ENCODE data around the gene ZNF66.
"Not testable (repeated sequence)": the region's sequence is repeated elsewhere in the genome, so short reads cannot be mapped to it uniquely, and the experiment has no call there.

Gene ZNF66

DNA sequence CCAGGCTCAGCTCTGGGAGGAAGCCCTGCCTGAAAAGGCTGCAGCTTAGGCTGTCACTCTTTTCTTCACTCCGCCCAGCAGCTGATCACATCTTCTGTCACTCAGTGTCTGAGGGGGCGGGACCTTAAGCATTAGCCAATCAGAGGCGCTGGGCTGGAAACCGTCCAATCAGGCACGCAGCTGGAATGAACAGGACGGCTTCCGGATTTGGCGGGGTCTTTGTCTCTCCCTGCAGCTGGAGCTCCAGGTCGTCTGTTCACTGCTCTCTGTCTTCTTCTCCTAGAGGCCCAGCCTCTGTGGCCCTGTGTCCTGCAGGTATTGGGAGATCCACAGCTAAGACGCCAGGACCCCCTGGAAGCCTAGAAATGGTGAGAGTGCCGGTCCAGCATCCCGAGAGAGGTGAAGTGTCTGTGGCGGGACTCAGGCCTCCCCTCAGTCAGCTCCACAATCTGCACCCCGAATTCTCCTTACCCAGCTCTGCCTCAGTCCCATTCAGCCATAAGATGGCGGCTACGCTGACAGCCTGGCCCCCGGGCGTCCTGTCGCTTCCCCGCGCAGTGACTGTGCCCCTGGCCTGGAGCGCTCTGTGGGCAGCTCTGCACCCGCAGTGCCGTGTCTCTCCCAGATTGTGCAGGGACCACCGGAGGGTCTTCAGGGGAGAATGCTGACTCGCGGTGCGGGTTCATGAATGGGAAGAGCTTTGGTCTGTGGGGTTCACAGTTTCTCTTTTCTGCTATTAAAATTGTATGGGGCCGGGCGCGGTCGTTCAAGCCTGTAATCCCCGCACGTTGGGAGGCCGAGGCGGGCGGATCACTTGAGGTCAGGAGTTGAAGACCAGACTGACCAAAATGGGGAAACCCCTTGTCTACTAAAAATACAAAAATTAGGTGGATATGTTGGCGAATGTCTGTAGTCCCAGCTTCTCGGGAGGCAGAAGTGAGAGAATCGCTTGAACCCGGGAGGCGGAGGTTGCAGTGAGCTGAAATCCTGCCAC, at the start of gene ZNF66:
ZNF66 (plus strand) TSS at position 222 of the 994 bp plus-strand sequence; CDS start at position 366, 144 bp downstream.
- TF ChIP-seq, protein P1, sequence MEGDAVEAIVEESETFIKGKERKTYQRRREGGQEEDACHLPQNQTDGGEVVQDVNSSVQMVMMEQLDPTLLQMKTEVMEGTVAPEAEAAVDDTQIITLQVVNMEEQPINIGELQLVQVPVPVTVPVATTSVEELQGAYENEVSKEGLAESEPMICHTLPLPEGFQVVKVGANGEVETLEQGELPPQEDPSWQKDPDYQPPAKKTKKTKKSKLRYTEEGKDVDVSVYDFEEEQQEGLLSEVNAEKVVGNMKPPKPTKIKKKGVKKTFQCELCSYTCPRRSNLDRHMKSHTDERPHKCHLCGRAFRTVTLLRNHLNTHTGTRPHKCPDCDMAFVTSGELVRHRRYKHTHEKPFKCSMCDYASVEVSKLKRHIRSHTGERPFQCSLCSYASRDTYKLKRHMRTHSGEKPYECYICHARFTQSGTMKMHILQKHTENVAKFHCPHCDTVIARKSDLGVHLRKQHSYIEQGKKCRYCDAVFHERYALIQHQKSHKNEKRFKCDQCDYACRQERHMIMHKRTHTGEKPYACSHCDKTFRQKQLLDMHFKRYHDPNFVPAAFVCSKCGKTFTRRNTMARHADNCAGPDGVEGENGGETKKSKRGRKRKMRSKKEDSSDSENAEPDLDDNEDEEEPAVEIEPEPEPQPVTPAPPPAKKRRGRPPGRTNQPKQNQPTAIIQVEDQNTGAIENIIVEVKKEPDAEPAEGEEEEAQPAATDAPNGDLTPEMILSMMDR (IDR thresholded peaks at IDR 0.05; ENCODE audit: insufficient read depth, low read depth, low read length, missing control alignments) = no peak
- H3K4me3 ChIP-seq (ENCODE audit: low read depth, low read length) = peak within 1 kb of the TSS; percentile 79
- peak; percentile 97 for DNase-seq (ENCODE audit: low read depth)

DNA sequence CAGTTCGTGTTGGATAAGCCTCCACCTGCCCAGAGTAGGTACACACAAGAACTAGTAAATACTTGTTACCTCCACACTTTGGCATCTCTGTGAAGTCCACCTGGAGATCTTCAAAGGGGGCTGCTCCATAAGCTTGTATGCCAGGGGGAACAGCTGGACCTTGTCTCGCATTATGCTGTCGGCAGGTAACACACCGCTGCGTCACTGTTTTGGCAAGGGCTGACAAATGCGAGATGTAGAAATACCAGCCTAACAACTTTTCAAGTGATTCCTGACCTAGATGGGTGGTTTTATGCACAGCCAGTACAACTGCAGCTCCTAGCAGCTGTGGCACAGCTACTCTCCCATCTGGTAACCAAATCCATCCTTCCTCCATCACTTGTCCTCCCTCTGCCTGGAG, 25.9 kb upstream of the ZNF66 start:
- DNase-seq (ENCODE audit: low read depth); H3K4me3 ChIP-seq (ENCODE audit: low read depth, low read length): not testable (repeated sequence)

DNA sequence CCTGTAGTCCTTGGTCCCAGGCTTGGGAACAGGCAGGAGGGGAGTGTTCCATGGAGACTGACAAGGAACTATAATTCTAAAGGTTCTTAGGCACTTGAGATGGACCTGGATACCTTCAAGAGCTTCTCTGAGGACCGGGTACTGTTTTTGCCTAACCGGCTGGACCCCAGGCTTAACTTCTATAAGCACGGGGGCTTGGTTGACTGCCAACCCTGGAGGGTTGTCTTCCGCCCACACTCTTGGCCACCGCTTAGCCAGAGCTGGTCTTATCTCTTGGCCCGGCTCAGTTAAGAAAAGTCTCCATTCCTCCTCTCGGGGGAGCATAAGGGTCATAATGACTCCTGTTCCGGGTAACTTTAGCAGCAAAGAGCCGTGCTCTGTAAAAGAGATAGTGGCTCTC, 23.8 kb upstream of the ZNF66 start:
- not testable (repeated sequence) for H3K4me3 ChIP-seq (ENCODE audit: low read depth, low read length); DNase-seq (ENCODE audit: low read depth)

DNA sequence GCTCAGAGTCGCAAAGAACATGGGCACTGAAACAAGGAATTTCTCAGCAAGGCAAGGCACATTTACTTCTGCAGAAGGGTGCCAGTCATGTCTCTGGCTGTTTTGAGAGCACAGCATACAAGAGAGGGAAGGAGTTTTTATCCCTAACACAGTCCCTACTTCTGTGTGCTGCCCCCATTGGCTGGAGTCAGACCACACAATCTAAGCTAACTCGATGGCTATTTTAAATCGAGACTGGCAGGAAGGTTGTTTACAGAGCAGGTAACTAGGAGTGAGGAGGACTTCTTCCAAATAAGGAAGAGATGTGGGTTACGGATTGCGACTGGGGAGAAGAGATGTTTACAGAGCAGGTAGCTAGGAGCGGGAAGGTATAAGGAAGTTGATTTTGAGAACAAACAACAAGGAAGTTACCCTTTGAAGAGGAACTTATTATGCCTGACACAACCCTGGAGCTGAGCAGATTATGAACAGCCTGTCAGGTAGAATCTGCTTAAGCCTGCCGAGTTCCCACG, 6.8 kb upstream of the ZNF66 start:
- not testable (repeated sequence) for DNase-seq (ENCODE audit: low read depth); H3K4me3 ChIP-seq (ENCODE audit: low read depth, low read length)

DNA sequence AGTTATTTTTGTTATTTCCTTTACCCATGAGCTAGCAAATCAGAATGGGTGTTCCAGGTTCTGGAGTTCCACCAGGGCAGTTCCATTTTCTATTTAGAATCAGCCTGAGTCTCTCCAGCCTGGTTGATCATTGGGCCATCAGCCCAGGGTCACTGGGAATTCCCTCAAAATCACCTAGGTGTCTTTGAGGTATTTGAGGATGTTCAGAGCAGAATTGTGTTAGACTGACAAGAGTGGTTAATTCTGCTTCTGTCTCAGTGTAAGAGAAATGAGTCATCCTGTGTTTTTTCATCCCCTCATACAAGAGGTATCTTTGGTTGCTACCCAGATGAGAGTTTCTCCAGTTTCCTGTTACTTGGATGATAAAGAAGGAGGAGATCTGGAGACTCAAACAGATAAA, 11.7 kb downstream of the ZNF66 start:
- H3K4me3 ChIP-seq (ENCODE audit: low read depth, low read length) = no peak overlapping the region
- TF ChIP-seq, protein P1 (IDR thresholded peaks at IDR 0.05; ENCODE audit: insufficient read depth, low read depth, low read length, missing control alignments) = no peak
- peak; percentile 42 for DNase-seq (ENCODE audit: low read depth)

DNA sequence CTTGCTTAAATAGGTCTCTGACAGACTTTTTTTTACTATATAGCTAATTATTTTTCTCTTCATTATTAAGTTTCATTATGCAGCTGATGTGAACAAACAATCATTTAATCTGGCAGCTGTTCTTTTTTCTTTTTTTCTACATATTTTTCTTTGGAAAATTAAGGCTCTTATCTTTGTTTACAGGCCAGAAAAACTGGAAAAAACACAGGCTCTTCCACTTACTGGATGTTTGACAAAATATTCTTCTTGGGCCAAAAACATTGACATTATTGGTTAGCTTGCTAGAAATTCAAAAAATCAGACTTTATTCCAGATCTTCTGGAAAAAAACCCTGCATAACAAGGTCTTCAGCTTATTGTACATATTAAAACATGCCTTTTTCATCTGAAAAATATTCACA, 15.7 kb downstream of the ZNF66 start:
- no peak for DNase-seq (ENCODE audit: low read depth)
- no peak overlapping the region for H3K4me3 ChIP-seq (ENCODE audit: low read depth, low read length)
- TF ChIP-seq, protein P1 (IDR thresholded peaks at IDR 0.05; ENCODE audit: insufficient read depth, low read depth, low read length, missing control alignments) = no peak

DNA sequence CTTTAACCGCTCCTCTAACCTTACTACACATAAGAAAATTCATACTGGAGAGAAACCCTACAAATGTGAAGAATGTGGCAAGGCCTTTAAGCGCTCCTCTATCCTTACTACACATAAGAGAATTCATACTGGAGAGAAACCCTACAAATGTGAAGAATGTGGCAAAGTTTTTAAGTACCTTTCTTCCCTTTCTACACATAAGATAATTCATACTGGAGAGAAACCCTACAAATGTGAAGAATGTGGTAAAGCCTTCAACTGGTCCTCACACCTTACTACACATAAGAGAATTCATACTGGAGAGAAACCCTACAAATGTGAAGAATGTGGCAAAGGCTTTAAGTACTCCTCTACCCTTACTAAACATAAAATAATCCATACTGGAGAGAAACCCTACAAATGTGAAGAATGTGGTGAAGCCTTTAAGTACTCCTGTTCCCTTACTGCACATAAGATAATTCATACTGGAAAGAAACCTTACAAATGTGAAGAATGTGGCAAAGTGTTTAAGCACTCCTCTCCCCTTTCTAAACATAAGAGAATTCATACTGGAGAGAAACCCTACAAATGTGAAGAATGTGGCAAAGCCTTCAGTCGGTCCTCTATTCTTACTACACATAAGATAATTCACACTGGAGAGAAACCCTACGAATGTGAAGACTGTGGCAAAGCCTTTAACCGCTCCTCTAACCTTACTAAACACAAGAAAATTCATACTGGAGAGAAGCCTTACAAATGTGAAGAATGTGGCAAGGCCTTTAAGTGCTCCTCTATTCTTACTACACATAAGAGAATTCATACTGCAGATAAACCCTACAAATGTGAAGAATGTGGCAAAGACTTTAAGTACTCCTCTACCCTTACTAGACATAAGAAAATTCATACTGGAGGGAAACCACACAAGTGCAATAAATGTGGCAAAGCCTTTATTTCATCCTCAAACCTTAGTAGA, 30.5 kb downstream of the ZNF66 start:
- not testable (repeated sequence) for H3K4me3 ChIP-seq (ENCODE audit: low read depth, low read length); DNase-seq (ENCODE audit: low read depth)

DNA sequence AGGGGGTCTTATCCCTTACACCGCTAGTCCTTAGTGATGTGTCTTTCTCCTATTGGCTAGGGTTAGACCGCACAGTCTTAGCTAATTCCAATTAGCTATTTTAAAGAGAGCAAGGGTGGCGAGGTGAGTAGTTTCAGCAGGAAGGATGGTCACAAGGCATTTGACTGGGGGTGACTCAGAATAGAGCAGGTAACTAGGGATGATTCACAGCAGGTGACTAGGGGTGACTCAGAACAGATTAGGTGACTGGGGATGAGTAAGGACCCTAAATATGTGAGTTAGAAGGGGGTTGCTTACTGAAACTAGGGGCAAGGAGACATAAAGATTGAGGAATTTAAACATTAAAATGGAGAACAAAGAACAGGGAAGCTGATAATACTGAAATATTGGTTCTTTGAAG, 64.3 kb downstream of the ZNF66 start:
- no peak overlapping the region for H3K4me3 ChIP-seq (ENCODE audit: low read depth, low read length)
- TF ChIP-seq, protein P1 (IDR thresholded peaks at IDR 0.05; ENCODE audit: insufficient read depth, low read depth, low read length, missing control alignments) = no peak
- no peak for DNase-seq (ENCODE audit: low read depth)
